ENCODE results near the gene NOX3. TPM values are rescaled to one million over a fixed set of nuclear protein-coding genes. Genes with fewer than 3 reads are reported as not detected.
"Not testable (repeated sequence)": the region's sequence is repeated elsewhere in the genome, so short reads cannot be mapped to it uniquely, and the experiment has no call there.

Gene NOX3
- total RNA-seq, 1 donor from 2014 or later = not detected

DNA sequence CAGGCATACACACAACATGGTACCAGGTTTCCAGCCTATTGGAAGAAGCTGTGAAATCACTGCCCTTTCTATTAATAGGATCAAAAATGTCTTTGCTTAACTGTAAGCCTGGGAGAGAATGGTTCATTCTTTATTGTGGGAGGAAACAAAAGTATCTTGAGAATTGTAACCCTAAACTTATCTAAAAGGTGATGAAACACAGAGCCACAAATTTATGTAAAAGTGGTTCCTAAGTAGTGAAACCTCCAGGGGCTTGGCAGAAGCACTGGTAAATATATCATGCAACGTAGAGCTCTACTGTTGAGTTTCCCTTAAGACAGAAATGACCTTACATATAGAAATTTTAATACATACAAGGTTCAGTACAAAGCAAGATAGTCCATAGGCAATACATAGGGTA, 17.2 kb upstream of the NOX3 start:
- H3K36me3 ChIP-seq = no peaks in the 10 kb centered on the region
- no peak overlapping the region for H3K4me3 ChIP-seq
- intact Hi-C loops (cut with DNase I) = no loop called here
- no peak overlapping the region for H3K27ac ChIP-seq
- TF ChIP-seq POLR2AphosphoS5 (IDR thresholded peaks at IDR 0.05; ENCODE audit: insufficient read depth in 1 of 2, low read depth in 1 of 2) (no peak), POLR2A (IDR thresholded peaks at IDR 0.05) (no peak)
- TF ChIP-seq, protein P1, sequence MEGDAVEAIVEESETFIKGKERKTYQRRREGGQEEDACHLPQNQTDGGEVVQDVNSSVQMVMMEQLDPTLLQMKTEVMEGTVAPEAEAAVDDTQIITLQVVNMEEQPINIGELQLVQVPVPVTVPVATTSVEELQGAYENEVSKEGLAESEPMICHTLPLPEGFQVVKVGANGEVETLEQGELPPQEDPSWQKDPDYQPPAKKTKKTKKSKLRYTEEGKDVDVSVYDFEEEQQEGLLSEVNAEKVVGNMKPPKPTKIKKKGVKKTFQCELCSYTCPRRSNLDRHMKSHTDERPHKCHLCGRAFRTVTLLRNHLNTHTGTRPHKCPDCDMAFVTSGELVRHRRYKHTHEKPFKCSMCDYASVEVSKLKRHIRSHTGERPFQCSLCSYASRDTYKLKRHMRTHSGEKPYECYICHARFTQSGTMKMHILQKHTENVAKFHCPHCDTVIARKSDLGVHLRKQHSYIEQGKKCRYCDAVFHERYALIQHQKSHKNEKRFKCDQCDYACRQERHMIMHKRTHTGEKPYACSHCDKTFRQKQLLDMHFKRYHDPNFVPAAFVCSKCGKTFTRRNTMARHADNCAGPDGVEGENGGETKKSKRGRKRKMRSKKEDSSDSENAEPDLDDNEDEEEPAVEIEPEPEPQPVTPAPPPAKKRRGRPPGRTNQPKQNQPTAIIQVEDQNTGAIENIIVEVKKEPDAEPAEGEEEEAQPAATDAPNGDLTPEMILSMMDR (IDR thresholded peaks at IDR 0.05) = no peak
- H3K27me3 ChIP-seq = no peaks in the 10 kb centered on the region
- peaks cover 1% of the 10 kb centered on the region for H3K9me3 ChIP-seq
- DNase-seq (ENCODE audit: extremely low spot score in 2 of 2) = no peak
- H3K4me1 ChIP-seq = no peaks in the 10 kb centered on the region

DNA sequence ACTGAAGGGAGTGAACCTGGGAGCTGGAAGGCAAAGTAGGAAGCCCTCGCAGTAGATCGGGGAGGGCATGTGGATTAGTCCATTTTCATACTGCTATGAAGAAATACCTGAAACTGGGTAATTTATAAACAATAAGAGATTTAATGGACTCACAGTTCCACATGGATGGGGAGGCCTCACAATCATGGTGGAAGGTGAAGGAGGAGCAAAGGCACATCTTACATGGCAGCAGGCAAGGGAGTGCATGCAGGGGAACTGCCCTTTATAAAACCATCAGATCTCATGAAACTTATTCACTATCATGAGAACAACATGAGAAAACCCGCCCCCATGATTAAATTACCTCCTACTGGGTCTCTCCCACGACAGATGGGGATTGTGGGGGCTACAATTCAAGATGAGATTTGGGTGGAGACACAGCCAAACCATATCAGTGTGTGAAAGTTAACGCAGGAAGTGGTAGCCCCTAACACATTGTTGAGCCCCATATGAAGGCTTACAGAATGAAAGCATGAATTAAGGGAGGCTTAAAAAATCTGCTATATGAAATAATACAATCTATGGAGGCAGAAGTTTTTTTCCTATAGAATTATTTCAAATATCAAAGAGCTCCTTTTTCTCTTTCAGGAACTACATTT, 15.5 kb upstream of the NOX3 start:
- H3K4me3 ChIP-seq; DNase-seq (ENCODE audit: extremely low spot score in 2 of 2); H3K27ac ChIP-seq; H3K27me3 ChIP-seq; H3K36me3 ChIP-seq; intact Hi-C loops (cut with DNase I); H3K4me1 ChIP-seq; H3K9me3 ChIP-seq: not testable (repeated sequence)

DNA sequence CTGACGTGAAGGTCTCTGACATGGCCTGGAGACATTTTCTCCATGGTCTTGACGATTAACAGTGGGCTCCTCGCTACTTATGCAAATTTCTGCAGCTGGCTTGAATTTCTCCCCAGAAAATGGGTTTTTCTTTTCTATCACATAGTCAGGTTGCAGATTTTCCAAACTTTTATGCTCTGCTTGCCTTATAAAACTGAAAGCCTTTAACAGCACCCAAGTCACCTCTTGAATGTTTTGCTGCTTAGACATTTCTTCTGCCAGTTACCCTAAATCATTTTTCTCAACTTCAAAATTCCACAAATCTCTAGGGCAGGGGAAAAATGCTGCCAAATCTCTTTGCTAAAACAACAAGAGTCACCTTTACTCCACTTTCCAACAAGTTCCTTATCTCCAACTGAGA, 12.9 kb upstream of the NOX3 start:
- H3K4me3 ChIP-seq; DNase-seq (ENCODE audit: extremely low spot score in 2 of 2); H3K27ac ChIP-seq; H3K36me3 ChIP-seq; H3K4me1 ChIP-seq; intact Hi-C loops (cut with DNase I); H3K27me3 ChIP-seq; H3K9me3 ChIP-seq: not testable (repeated sequence)

DNA sequence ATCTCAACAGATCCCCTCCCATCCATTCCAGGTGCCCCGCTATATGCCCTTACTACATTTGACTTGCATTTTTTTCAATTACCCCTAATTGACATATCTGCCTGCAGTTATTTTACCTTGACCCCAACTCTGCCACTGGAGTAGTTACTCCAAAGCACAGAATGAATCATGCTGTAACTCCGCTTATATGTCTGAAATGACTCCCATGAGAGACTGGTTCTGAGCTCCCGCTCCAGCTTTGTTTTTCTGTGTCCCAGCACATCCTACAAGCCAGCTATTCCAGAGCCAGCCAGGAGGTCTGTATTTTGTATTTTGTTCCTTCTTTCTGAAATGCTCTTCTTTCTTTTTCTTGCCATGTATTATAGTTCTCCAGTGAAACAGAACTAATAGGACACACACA, 10.9 kb upstream of the NOX3 start:
- intact Hi-C loops (cut with DNase I) = no loop called here
- TF ChIP-seq, protein P1 (IDR thresholded peaks at IDR 0.05) = no peak
- no peak for TF ChIP-seq POLR2AphosphoS5 (IDR thresholded peaks at IDR 0.05; ENCODE audit: insufficient read depth in 1 of 2, low read depth in 1 of 2)
- no peak for TF ChIP-seq POLR2A (IDR thresholded peaks at IDR 0.05)
- H3K36me3 ChIP-seq = no peaks in the 10 kb centered on the region
- no peak for DNase-seq (ENCODE audit: extremely low spot score in 2 of 2)
- H3K4me3 ChIP-seq = no peak overlapping the region
- H3K27ac ChIP-seq = no peak overlapping the region
- peaks cover 4% of the 10 kb centered on the region for H3K9me3 ChIP-seq
- H3K4me1 ChIP-seq = no peaks in the 10 kb centered on the region
- H3K27me3 ChIP-seq = no peaks in the 10 kb centered on the region

DNA sequence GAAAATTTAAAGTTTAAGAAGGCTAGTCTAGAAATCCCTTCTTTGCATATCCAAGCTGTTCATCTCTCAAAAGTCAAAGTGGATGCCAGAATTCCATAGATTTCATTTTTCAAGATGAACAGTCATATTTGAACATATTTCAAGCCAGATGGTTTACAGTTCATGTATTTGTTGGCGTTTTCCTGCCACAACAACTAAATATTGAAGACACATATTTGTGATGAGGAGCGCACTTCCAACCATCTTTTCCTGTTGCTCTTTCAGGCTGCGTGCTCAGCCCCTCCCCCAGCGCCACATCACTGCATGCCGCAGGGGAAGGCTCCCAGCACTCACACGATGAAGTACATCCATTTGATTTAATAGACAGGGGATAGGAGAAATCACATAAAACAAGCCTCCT, 5.9 kb upstream of the NOX3 start:
- Histone ChIP-seq H3K4me3 (no peak overlapping the region), H3K4me1 (no peaks in the 10 kb centered on the region), H3K27me3 (no peaks in the 10 kb centered on the region), H3K36me3 (no peaks in the 10 kb centered on the region), H3K27ac (no peak overlapping the region), H3K9me3 (no peaks in the 10 kb centered on the region)
- TF ChIP-seq, protein P1 (IDR thresholded peaks at IDR 0.05) = no peak
- intact Hi-C loops (cut with DNase I) = no loop called here
- DNase-seq (ENCODE audit: extremely low spot score in 2 of 2) = no peak

DNA sequence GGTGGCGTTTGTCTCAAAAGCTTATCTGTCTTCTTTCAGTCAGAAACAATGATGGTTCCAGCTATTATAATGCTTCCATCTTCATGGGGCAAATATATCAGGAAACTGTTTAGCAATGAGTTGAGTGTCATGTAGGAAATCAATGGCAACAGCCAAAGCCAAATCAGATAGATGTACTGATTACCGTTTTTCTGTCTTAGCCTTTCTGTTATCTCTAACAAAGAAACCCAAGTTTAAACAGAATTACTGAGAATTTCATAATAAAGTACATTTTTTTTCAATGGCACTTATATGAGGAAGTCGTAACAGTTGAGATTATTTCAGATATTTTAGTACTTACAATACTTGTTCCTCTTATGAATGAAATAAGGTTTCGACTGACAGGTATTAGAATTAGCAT, 1.2 kb downstream of the NOX3 start:
- H3K4me3 ChIP-seq = no peak overlapping the region
- H3K27ac ChIP-seq = no peak overlapping the region
- TF ChIP-seq POLR2AphosphoS5 (IDR thresholded peaks at IDR 0.05; ENCODE audit: insufficient read depth in 1 of 2, low read depth in 1 of 2) = no peak
- TF ChIP-seq, protein P1 (IDR thresholded peaks at IDR 0.05) = no peak
- no peak for TF ChIP-seq POLR2A (IDR thresholded peaks at IDR 0.05)
- no peaks in the 10 kb centered on the region for H3K27me3 ChIP-seq
- intact Hi-C loops (cut with DNase I) = no loop called here
- no peaks in the 10 kb centered on the region for H3K36me3 ChIP-seq
- DNase-seq (ENCODE audit: extremely low spot score in 2 of 2) = no peak
- H3K4me1 ChIP-seq = no peaks in the 10 kb centered on the region
- no peaks in the 10 kb centered on the region for H3K9me3 ChIP-seq

Data from vagina (tissue), 2 donors.